Gastroesophageal sphincter (tissue), 4 donors: Measurements from ENCODE around the gene EFNB2. TPM values are rescaled to one million over a fixed set of nuclear protein-coding genes. Genes with fewer than 3 reads are reported as not detected.

Experiments used
- ATAC-seq: fragments of 150-250 bp; one replicate; pipeline ENCODE4 v1.9.1; 2016; ENCODE audit warnings: mild to moderate bottlenecking, moderate library complexity
- H3K27ac ChIP-seq, 4 donors: fragments of 200-600 bp; sonication (generic) in 3 of 4; 1 replicate in 3 of 4; 2 replicates in 1 of 4; pipeline ENCODE4 v1.5.1; 2016 to 2019
- H3K27me3 ChIP-seq: fragments of 200-600 bp; sonication (generic); one replicate; pipeline ENCODE4 v1.5.1; 2019
- H3K36me3 ChIP-seq, 2 donors: fragments of 200-600 bp; sonication (generic); one replicate each; pipeline ENCODE4 v1.5.1; 2019; ENCODE audit warnings: control low read depth in 1 of 2
- H3K4me1 ChIP-seq, 3 donors: fragments of 200-600 bp; sonication (generic); 1 replicate in 2 of 3; 2 replicates in 1 of 3; pipeline ENCODE4 v1.5.1; 2016 to 2019; ENCODE audit warnings: control low read depth in 2 of 3
- H3K4me3 ChIP-seq, 2 donors: fragments of 200-600 bp; sonication (generic); one replicate each; pipeline ENCODE4 v1.5.1; 2019; ENCODE audit warnings: mild to moderate bottlenecking in 1 of 2, moderate library complexity in 1 of 2
- H3K9me3 ChIP-seq, 3 donors: fragments of 200-600 bp; sonication (generic); one replicate each; pipeline ENCODE4 v1.5.1; 2017 to 2019; ENCODE audit warnings: control low read depth in 2 of 3
- EP300 ChIP-seq: sonication (generic); formaldehyde crosslinking; IDR thresholded peaks from one replicate; pipeline ENCODE4 v1.6.1; 2017; ENCODE audit warnings: antibody characterized with exemption, mild to moderate bottlenecking
- POLR2A ChIP-seq, 2 donors: fragments of 450-650 bp; IDR thresholded peaks; one replicate each; pipeline ENCODE4 v1.6.1; 2017; ENCODE audit warnings: antibody characterized with exemption in 2 of 2, mild to moderate bottlenecking in 2 of 2, moderate library complexity in 1 of 2
- POLR2AphosphoS5 ChIP-seq: sonication (generic); formaldehyde crosslinking; IDR thresholded peaks from one replicate; pipeline ENCODE4 v1.6.1; 2017; ENCODE audit warnings: antibody characterized with exemption
- WGBS, 2 donors: methylation state at CpG; one replicate each; pipeline ENCODE4 v1.1.5; 2018; ENCODE audit warnings: low coverage in 1 of 2; 5-methylcytosine and 5-hydroxymethylcytosine counted together
- total RNA-seq, 4 donors: library from RNA; depleted of rRNA; stranded (reverse); fragments of >200 nt; gene quantifications; one replicate each; pipeline ENCODE4 v1.1.0, GENCODE V29; 2016
- TF ChIP-seq, protein P1 (sequence below), 4 experiments: fragments of 200-600 bp in 2 of 4; fragments of 450-650 bp in 2 of 4; sonication (generic) in 1 of 4; IDR thresholded peaks; one replicate each; pipeline ENCODE4 v1.5.1; 2017 to 2019; ENCODE audit warnings: antibody characterized with exemption in 4 of 4, mild to moderate bottlenecking in 2 of 4, moderate library complexity in 2 of 4

Gene EFNB2
- total RNA-seq, 4 donors from 2014 or later: 13.7 to 39.7 (median 20.5) TPM

DNA sequence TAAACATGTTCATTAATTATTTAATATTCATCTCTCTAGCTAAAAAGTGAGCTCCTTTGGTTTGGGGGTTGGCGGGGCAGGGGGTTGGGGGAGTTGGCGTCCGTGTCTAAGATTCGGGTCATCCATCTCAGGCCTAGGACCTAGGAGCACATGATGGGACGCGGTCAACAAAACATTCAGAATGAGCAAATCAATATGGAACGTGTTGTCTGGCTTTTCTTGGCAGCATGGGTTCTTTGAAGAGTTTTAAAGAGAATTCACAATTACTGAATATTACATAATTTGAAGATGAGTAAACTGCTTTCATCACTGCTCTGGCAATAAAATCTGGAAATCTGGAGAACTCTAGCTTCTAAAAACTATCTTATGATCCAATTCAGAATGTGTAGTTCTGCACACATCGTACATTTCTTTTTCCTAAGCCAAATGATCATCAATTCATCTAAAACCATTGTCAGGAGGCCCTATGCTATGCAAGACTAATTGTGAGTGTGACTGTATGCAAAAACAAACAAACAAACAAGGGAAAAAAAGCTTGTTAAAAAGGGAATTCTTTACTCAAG lies 37.9 kb upstream of the EFNB2 start:
- Histone ChIP-seq H3K4me1 (peaks cover 0 to 23% (median 7%) of the 10 kb centered on the region in 3 donors), H3K27me3 (no peaks in the 10 kb centered on the region), H3K36me3 (no peaks in the 10 kb centered on the region), H3K4me3 (no peak overlapping the region), H3K9me3 (no peaks in the 10 kb centered on the region), H3K27ac (peak overlapping the region in 3 of 4 donors; percentile 28 to 53 (median 53))
- TF ChIP-seq EP300 (no peak), POLR2AphosphoS5 (peak; percentile 23)
- peak; percentile 64 for ATAC-seq
- WGBS, 2 donors: 60 to 67% methylated on average over 5 to 8 of the region's 8 CpGs

DNA sequence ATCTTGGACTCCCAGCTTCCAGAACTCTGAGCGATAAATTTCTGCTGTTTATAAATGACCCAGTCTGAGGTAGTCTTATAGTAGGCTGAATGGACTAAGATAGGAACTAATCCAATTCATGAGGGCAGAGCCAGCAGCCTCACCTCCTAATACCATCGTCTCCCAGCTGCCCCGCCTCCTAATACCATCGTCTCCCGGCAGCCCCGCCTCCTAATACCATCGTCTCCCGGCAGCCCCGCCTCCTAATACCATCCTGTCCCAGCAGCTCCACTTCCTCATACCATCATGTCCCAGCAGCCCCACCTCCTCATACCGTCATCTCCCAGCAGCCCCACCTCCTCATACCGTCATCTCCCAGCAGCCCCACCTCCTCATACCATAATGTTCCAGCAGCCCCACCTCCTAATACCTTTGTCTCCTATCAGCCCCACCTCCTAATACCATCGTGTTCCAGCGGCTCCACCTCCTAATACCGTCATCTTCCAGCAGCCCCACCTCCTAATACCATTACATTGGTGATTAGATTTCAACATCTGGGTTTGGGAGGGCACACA lies 34.9 kb upstream of the EFNB2 start:
- Histone ChIP-seq H3K9me3 (no peaks in the 10 kb centered on the region), H3K4me3 (peak overlapping the region in 1 of 2 donors; percentile 5), H3K27me3 (no peaks in the 10 kb centered on the region), H3K4me1 (peaks cover 7 to 34% (median 7%) of the 10 kb centered on the region in 3 donors), H3K36me3 (no peaks in the 10 kb centered on the region), H3K27ac (peak overlapping the region in 2 of 4 donors; percentile 5 to 44)
- no peak for TF ChIP-seq POLR2AphosphoS5
- TF ChIP-seq EP300: no peak
- TF ChIP-seq, protein P1, sequence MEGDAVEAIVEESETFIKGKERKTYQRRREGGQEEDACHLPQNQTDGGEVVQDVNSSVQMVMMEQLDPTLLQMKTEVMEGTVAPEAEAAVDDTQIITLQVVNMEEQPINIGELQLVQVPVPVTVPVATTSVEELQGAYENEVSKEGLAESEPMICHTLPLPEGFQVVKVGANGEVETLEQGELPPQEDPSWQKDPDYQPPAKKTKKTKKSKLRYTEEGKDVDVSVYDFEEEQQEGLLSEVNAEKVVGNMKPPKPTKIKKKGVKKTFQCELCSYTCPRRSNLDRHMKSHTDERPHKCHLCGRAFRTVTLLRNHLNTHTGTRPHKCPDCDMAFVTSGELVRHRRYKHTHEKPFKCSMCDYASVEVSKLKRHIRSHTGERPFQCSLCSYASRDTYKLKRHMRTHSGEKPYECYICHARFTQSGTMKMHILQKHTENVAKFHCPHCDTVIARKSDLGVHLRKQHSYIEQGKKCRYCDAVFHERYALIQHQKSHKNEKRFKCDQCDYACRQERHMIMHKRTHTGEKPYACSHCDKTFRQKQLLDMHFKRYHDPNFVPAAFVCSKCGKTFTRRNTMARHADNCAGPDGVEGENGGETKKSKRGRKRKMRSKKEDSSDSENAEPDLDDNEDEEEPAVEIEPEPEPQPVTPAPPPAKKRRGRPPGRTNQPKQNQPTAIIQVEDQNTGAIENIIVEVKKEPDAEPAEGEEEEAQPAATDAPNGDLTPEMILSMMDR (IDR thresholded peaks at IDR 0.05): no peak
- TF ChIP-seq POLR2A (IDR thresholded peaks at IDR 0.05): no peak
- WGBS, 2 donors: 30 to 43% methylated on average over 6 to 14 of the region's 14 CpGs
- ATAC-seq: peak; percentile 32

DNA sequence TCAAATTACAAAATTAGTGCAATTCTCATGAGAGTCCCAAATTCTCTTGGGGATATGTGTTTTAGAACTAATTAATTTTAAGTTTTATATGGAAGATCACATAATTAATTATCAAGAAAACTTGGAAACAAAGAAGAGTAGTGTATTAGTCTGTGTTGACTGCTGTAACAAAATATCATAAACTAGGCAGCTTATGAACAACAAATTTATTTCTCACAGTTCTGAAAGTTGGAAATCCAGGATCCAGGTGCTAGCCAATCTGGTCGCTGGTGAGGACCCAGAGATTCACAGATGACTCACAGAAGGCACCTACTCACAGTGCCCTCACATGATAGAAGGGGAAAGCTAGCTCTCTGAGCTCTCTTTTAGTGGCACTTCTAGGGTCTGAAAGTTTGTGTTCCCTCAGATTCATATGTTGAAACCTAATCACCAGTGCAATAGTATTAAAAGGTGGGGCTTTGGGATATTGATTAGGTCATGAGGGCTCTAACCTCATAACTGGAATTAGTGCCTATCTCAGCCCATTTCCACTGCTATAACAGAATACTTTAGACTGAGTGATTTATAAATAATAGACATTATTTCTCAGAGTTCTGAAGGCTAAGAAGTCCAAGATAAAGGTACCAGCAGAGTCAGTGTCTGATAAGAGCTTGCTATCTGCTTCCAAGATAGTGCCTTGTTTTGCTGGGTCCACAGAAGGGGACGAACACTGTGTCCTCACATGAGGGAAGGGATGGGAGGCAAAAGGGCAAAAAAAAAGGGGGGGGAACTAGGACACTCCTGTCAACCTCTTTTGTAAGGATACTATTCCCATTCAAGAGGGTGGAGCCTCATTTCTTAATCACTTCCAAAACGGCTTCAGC lies 34.0 kb upstream of the EFNB2 start:
- Histone ChIP-seq H3K9me3 (no peaks in the 10 kb centered on the region), H3K27me3 (no peaks in the 10 kb centered on the region), H3K36me3 (no peaks in the 10 kb centered on the region), H3K4me1 (peaks cover 11 to 44% (median 14%) of the 10 kb centered on the region in 3 donors), H3K4me3 (no peak overlapping the region), H3K27ac (peak overlapping the region in 2 of 4 donors; percentile 5 to 44)
- no peak for ATAC-seq
- WGBS, 2 donors: 75 to 87% methylated on average over 3 of the region's 3 CpGs
- TF ChIP-seq EP300: no peak
- TF ChIP-seq POLR2A (IDR thresholded peaks at IDR 0.05): no peak
- TF ChIP-seq POLR2AphosphoS5: no peak
- TF ChIP-seq, protein P1 (IDR thresholded peaks at IDR 0.05): no peak

DNA sequence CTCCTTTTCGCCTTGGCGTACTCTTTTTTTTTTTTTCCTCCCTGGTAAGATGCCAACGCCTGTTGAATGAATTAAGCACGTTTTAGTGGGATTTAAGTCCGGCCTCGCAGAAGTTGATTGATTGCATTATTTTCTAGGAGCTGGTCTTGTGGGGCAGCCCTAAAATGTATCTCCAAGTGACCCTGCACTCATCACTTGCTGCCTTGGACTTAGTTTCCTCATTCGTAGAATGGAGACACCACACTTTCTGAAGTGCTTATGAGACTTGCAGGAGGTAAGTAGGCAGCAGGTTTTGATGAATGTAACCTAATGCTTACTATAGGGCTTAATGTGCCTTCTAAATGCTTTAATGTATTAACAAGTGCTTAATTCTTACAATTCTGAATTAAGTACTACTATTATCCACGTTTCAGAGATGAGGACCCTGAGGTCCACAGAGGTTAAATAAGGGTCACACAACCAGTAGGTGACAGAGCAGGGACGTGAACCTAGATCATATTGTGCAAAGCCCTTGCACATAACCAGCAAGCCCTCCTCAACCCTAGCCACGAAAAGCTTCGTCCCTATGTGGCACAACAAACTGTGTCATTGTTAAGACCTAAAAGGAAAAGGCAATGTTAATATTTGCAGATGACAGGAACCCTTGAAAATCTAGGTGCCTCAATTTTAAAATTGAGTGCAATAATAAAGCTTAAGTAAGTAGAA lies 33.0 kb upstream of the EFNB2 start:
- TF ChIP-seq POLR2A (IDR thresholded peaks at IDR 0.05) (no peak), EP300 (no peak), POLR2AphosphoS5 (no peak)
- TF ChIP-seq, protein P1 (IDR thresholded peaks at IDR 0.05): no peak
- no peaks in the 10 kb centered on the region for H3K36me3 ChIP-seq
- H3K9me3 ChIP-seq: no peaks in the 10 kb centered on the region
- WGBS, 2 donors: 4 to 28% methylated on average over 4 to 8 of the region's 11 CpGs
- peaks cover 11 to 46% (median 14%) of the 10 kb centered on the region in 3 donors for H3K4me1 ChIP-seq
- H3K27me3 ChIP-seq: no peaks in the 10 kb centered on the region
- ATAC-seq: no peak
- H3K4me3 ChIP-seq: peak overlapping the region; percentile 45 to 91
- peak overlapping the region in 3 of 4 donors; percentile 89 to 98 (median 98) for H3K27ac ChIP-seq
